OCI-LY1 (cell line): Measurements from ENCODE around the gene UAP1.

Experiments used
- H2AFZ ChIP-seq: fragments of 200-600 bp; sonication (generic), shearing (Covaris generic); 2 replicates; pipeline ENCODE4 v1.6.0; 2014; ENCODE audit warnings: antibody characterized with exemption, mild to moderate bottlenecking, low read length
- H3F3A ChIP-seq: fragments of 200-600 bp; sonication (generic), shearing (Covaris generic); 2 replicates; pipeline ENCODE4 v1.6.0; 2014; ENCODE audit warnings: mild to moderate bottlenecking, antibody characterized with exemption, low read length, moderate library complexity; ENCODE audit not compliant: insufficient read depth
- H3K27ac ChIP-seq: fragments of 200-600 bp; sonication (generic); 2 replicates; pipeline ENCODE4 v1.5.1; 2014; ENCODE audit warnings: low read length, mixed run types, mild to moderate bottlenecking, low read depth; ENCODE audit not compliant: poor library complexity, severe bottlenecking
- H3K27me3 ChIP-seq: fragments of 200-600 bp; sonication (generic); 2 replicates; pipeline ENCODE4 v1.6.0; 2014; ENCODE audit warnings: antibody characterized with exemption, mild to moderate bottlenecking, low read length, moderate library complexity; ENCODE audit not compliant: insufficient read depth
- H3K36me3 ChIP-seq: fragments of 200-600 bp; sonication (generic); 2 replicates; pipeline ENCODE4 v1.6.1; 2014; ENCODE audit warnings: mild to moderate bottlenecking, antibody characterized with exemption, low read length, moderate library complexity, mixed read lengths; ENCODE audit not compliant: insufficient read depth
- H3K4me1 ChIP-seq: fragments of 200-600 bp; sonication (generic); 2 replicates; pipeline ENCODE4 v1.5.1; 2014; ENCODE audit warnings: mild to moderate bottlenecking, low read length, moderate library complexity; ENCODE audit not compliant: insufficient read depth, severe bottlenecking
- H3K4me2 ChIP-seq: fragments of 200-600 bp; sonication (generic), shearing (Covaris generic); 2 replicates; pipeline ENCODE4 v1.6.1; 2014; ENCODE audit warnings: low read length
- H3K4me3 ChIP-seq: fragments of 200-600 bp; sonication (generic); 2 replicates; pipeline ENCODE4 v1.5.1; 2014; ENCODE audit warnings: low read length, low read depth, mild to moderate bottlenecking, mixed read lengths; ENCODE audit not compliant: poor library complexity, severe bottlenecking
- H3K79me2 ChIP-seq: fragments of 200-600 bp; shearing (Covaris generic); 2 replicates; pipeline ENCODE4 v1.6.1; 2016; ENCODE audit warnings: mixed run types, low read length, mixed read lengths; ENCODE audit not compliant: insufficient read depth
- H3K9ac ChIP-seq: fragments of 200-600 bp; sonication (generic), shearing (Covaris generic); 2 replicates; pipeline ENCODE4 v1.6.1; 2014; ENCODE audit warnings: mild to moderate bottlenecking, low read length, mixed read lengths
- H3K9me2 ChIP-seq: fragments of 200-600 bp; sonication (generic), shearing (Covaris generic); 2 replicates; pipeline ENCODE4 v1.6.1; 2014; ENCODE audit warnings: low read depth, mild to moderate bottlenecking, low read length, mixed read lengths
- H3K9me3 ChIP-seq: fragments of 200-600 bp; shearing (Covaris generic); 2 replicates; pipeline ENCODE4 v1.6.1; 2014; ENCODE audit warnings: low read length, mixed read lengths
- H4K20me1 ChIP-seq: fragments of 200-600 bp; sonication (generic), shearing (Covaris generic); 2 replicates; pipeline ENCODE4 v1.6.0; 2016; ENCODE audit warnings: mild to moderate bottlenecking, low read length; ENCODE audit not compliant: insufficient read depth
- EZH2 ChIP-seq: fragments of 200-600 bp; sonication (generic), shearing (Covaris generic); IDR thresholded peaks from 2 replicates; pipeline ENCODE4 v1.8.0; 2017; ENCODE audit warnings: borderline replicate concordance, mixed run types, mild to moderate bottlenecking, antibody characterized with exemption, low read length, moderate library complexity, mixed read lengths
- TF ChIP-seq, protein P1 (sequence below): fragments of 200-600 bp; sonication (generic), shearing (Covaris generic); IDR thresholded peaks from 2 replicates; pipeline ENCODE4 v1.5.1; 2017; ENCODE audit warnings: mild to moderate bottlenecking, antibody characterized with exemption, low read length, moderate library complexity, mixed read lengths

UAP1 gene

DNA sequence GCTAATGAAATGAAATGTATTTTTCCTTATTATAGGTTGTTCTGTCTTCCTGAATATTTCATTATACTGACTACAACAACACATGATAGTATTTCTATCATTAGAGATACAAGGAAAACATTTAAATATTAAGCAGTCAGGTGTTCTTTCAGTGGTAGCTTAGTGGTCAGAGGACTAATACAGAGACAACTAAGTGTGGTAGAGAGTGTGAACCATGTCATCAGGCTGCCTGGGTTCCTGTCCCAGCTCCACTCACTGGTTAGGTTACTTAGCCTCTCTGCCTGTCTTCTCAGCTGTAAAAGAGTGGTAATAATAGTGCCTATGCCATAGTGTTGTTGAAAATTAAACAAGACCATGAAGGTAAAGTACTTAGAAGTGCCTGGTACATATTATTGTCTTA, 3.9 kb downstream of the UAP1 start:
- Histone ChIP-seq H3F3A (no peaks in the 10 kb centered on the region), H2AFZ (no peak overlapping the region), H3K27ac (no peak overlapping the region), H3K4me2 (no peak overlapping the region), H3K4me1 (peaks cover 19% of the 10 kb centered on the region), H3K27me3 (no peaks in the 10 kb centered on the region), H3K9ac (no peak overlapping the region), H3K9me3 (no peaks in the 10 kb centered on the region), H3K36me3 (peaks cover 26% of the 10 kb centered on the region; the same call in 1 of the 2 replicates), H4K20me1 (no peaks in the 10 kb centered on the region), H3K4me3 (no peak overlapping the region), H3K9me2 (no peaks in the 10 kb centered on the region), H3K79me2 (peaks cover 14% of the 10 kb centered on the region; the same call in 1 of the 2 replicates)
- TF ChIP-seq EZH2 = no peak
- TF ChIP-seq, protein P1, sequence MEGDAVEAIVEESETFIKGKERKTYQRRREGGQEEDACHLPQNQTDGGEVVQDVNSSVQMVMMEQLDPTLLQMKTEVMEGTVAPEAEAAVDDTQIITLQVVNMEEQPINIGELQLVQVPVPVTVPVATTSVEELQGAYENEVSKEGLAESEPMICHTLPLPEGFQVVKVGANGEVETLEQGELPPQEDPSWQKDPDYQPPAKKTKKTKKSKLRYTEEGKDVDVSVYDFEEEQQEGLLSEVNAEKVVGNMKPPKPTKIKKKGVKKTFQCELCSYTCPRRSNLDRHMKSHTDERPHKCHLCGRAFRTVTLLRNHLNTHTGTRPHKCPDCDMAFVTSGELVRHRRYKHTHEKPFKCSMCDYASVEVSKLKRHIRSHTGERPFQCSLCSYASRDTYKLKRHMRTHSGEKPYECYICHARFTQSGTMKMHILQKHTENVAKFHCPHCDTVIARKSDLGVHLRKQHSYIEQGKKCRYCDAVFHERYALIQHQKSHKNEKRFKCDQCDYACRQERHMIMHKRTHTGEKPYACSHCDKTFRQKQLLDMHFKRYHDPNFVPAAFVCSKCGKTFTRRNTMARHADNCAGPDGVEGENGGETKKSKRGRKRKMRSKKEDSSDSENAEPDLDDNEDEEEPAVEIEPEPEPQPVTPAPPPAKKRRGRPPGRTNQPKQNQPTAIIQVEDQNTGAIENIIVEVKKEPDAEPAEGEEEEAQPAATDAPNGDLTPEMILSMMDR = no peak

DNA sequence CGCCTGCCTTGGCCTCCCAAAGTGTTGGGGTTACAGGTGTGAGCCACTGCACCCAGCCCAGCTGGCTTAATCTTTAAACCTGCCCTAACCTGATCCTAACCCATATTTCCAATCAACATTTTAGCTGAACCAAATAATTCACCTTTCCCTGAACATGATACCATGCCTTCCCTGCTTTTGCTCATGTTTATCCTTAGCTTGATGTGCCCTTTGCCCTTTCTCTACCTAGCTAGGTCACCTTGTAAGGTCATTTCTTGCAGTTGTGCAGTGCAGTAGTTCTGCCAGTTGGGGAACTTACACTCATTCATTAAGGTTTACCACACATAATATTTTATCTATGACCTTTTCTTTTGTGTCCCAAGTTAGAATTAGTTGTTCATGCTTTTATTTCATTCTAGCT, 5.3 kb downstream of the UAP1 start:
- peaks cover 13% of the 10 kb centered on the region for H3K4me1 ChIP-seq
- H3K79me2 ChIP-seq = peaks cover 14% of the 10 kb centered on the region; the same call in 1 of the 2 replicates
- no peaks in the 10 kb centered on the region for H3K9me3 ChIP-seq
- H3F3A ChIP-seq = no peaks in the 10 kb centered on the region
- no peaks in the 10 kb centered on the region for H3K27me3 ChIP-seq
- peaks cover 29% of the 10 kb centered on the region; the same call in 1 of the 2 replicates for H3K36me3 ChIP-seq
- no peak overlapping the region for H3K4me3 ChIP-seq
- TF ChIP-seq EZH2 = no peak
- TF ChIP-seq, protein P1 = no peak
- H4K20me1 ChIP-seq = no peaks in the 10 kb centered on the region
- H2AFZ ChIP-seq = no peak overlapping the region
- no peak overlapping the region for H3K27ac ChIP-seq
- H3K9me2 ChIP-seq = no peaks in the 10 kb centered on the region
- no peak overlapping the region for H3K4me2 ChIP-seq
- H3K9ac ChIP-seq = no peak overlapping the region

DNA sequence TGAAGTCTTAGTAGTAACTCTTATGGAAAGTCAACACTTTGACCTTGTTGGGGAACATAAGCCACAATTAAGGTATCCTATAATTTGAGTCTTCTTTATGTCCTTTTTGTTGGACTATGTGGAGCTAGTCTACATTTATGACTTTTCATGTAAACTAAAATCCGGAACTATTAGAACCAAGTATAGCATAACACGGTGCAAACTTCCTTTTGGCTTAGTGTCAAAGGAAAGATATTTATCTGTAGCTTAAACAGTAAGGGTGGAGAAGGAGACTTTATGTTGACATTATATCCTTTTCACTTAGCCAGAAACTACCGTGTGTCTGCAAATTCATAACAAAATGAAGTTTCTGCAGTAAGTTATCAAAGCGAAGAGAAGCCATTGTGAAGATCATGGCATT, 7.3 kb downstream of the UAP1 start:
- Histone ChIP-seq H2AFZ (no peak overlapping the region), H3K4me1 (peaks cover 4% of the 10 kb centered on the region), H3K36me3 (peaks cover 29% of the 10 kb centered on the region; the same call in 1 of the 2 replicates), H3K27me3 (no peaks in the 10 kb centered on the region), H3K9ac (no peak overlapping the region), H3K4me3 (no peak overlapping the region), H3K79me2 (0 out of 2 replicates have a peak, but pooled peaks cover 3% of the 10 kb centered on the region), H3K9me3 (no peaks in the 10 kb centered on the region), H3K9me2 (no peaks in the 10 kb centered on the region), H3F3A (no peaks in the 10 kb centered on the region), H3K27ac (no peak overlapping the region), H3K4me2 (no peak overlapping the region), H4K20me1 (no peaks in the 10 kb centered on the region)
- TF ChIP-seq, protein P1 = no peak
- no peak for TF ChIP-seq EZH2
